Left colon (tissue), 2 donors: ENCODE results near the gene ATXN1. TPM values are rescaled to one million over a fixed set of nuclear protein-coding genes. Genes with fewer than 3 reads are reported as not detected.

Experiments
- ATAC-seq: fragments of 200-7000 bp; cut with Tn5 transposase; one replicate; pipeline ENCODE4 v1.9.1; 2020; ENCODE audit warnings: mild to moderate bottlenecking, moderate library complexity
- DNase-seq, 2 donors: peaks; one replicate each; pipeline ENCODE4 v3.0.0-alpha.2; 2020
- intact Hi-C, 2 donors: fragments of 100-400 bp; cut with DNase I in 1 of 2; cut with micrococcal nuclease in 1 of 2; formaldehyde crosslinking; loops; one replicate each; pipeline versions ENCODE4 v1.11.2 to v1.14.0; 2022; cut with DNase I, micrococcal nuclease
- total RNA-seq, 2 donors: library from RNA; stranded (reverse); fragmentation: NEBNext Ultra II Directional; extraction: Animal tissue kit (Norgen Biotek cat#: 25700); gene quantifications; one replicate each; pipeline ENCODE4 v1.2.1, GENCODE V29; 2021
- donor health status: DM: no; HTN: no; CAD: no.
- donor health status: DM: yes; HTN: yes; CAD: no.

ATXN1 gene
- total RNA-seq, 2 donors from 2014 or later: 26.9 to 55.1 TPM

GRCh38 chr6:16511040-16511660 lies 250.1 kb downstream of the ATXN1 start:
- ATAC-seq (peak; percentile 71), DNase-seq (no peak)
- intact Hi-C loops: no loop called here

- DNase-seq (no peak), ATAC-seq (no peak)
- intact Hi-C loops: no loop called here
Measured at GRCh38 chr6:16510245-16510644, 251.0 kb downstream of the ATXN1 start.

- DNase-seq: no peak
- intact Hi-C loops: loop anchor here in 1 of 2 donors (5.0 kb wide), 1 partner anchor 258 kb away; no protein-coding TSS in a partner anchor
- ATAC-seq: no peak
Measured at GRCh38 chr6:16508959-16509358, 252.3 kb downstream of the ATXN1 start.

GRCh38 chr6:16505711-16506357 lies 255.4 kb downstream of the ATXN1 start:
- intact Hi-C loops: loop anchor here in 1 of 2 donors (5.0 kb wide), 1 partner anchor 261 kb away; no protein-coding TSS in a partner anchor
- ATAC-seq: peak; percentile 35
- no peak for DNase-seq

GRCh38 chr6:16504609-16505008 lies 256.7 kb downstream of the ATXN1 start:
- DNase-seq: no peak
- intact Hi-C loops: loop anchor here in 1 of 2 donors (5.0 kb wide), 1 partner anchor 263 kb away; no protein-coding TSS in a partner anchor
- no peak for ATAC-seq

GRCh38 chr6:16503970-16504415 lies 257.3 kb downstream of the ATXN1 start:
- DNase-seq (no peak), ATAC-seq (no peak)
- intact Hi-C loops: no loop called here

GRCh38 chr6:16503241-16503775 lies 258.0 kb downstream of the ATXN1 start:
- DNase-seq (no peak), ATAC-seq (no peak)
- intact Hi-C loops: no loop called here

- DNase-seq (no peak), ATAC-seq (no peak)
- intact Hi-C loops: no loop called here
Measured at GRCh38 chr6:16498957-16499356, 262.3 kb downstream of the ATXN1 start.

- DNase-seq (no peak), ATAC-seq (no peak)
- intact Hi-C loops: no loop called here
Measured at GRCh38 chr6:16498237-16498636, 263.0 kb downstream of the ATXN1 start.

- intact Hi-C loops: no loop called here
- DNase-seq (no peak), ATAC-seq (no peak)
Measured at GRCh38 chr6:16496991-16497801, 264.1 kb downstream of the ATXN1 start.

GRCh38 chr6:16496210-16496609 lies 265.1 kb downstream of the ATXN1 start:
- intact Hi-C loops: no loop called here
- DNase-seq: no peak
- no peak for ATAC-seq

GRCh38 chr6:16494793-16495192 lies 266.5 kb downstream of the ATXN1 start:
- ATAC-seq (no peak), DNase-seq (no peak)
- intact Hi-C loops: no loop called here

GRCh38 chr6:16493802-16494201 lies 267.5 kb downstream of the ATXN1 start:
- intact Hi-C loops: no loop called here
- ATAC-seq (no peak), DNase-seq (no peak)

- ATAC-seq (no peak), DNase-seq (no peak)
- intact Hi-C loops: no loop called here
Measured at GRCh38 chr6:16493112-16493511, 268.1 kb downstream of the ATXN1 start.

GRCh38 chr6:16491666-16492313 lies 269.5 kb downstream of the ATXN1 start:
- no peak for ATAC-seq

GRCh38 chr6:16490616-16491015 lies 270.6 kb downstream of the ATXN1 start:
- ATAC-seq (no peak), DNase-seq (no peak)
- intact Hi-C loops: no loop called here

More at GRCh38 chr6:16491666-16492313, 269.5 kb downstream of the ATXN1 start:
- intact Hi-C loops: no loop called here
- DNase-seq: no peak

GRCh38 chr6:16488813-16489212 lies 272.4 kb downstream of the ATXN1 start:
- intact Hi-C loops: no loop called here
- no peak for DNase-seq
- ATAC-seq: no peak

- DNase-seq (no peak), ATAC-seq (no peak)
- intact Hi-C loops: no loop called here
Measured at GRCh38 chr6:16487996-16488674, 273.1 kb downstream of the ATXN1 start.
